HEK293T (cell line): ENCODE results near the gene PTGER4.
"Not testable (repeated sequence)": the region's sequence is repeated elsewhere in the genome, so short reads cannot be mapped to it uniquely, and the experiment has no call there.

Experiments
- CTCF ChIA-PET: fragments of 350-600 bp; formaldehyde crosslinking; extraction: SDS; loops from one replicate; lab custom pipeline; 2021; ENCODE audit warnings: antibody characterized with exemption, inconsistent platforms; lab: Yijun Ruan, JAX
- POLR2A ChIA-PET: fragments of 350-600 bp; formaldehyde crosslinking; extraction: SDS; loops from one replicate; lab custom pipeline; 2020; ENCODE audit warnings: antibody characterized with exemption, inconsistent platforms; lab: Yijun Ruan, JAX
- DNase-seq: peaks from one replicate; pipeline ENCODE4 v3.0.0; 2012; ENCODE audit warnings: mixed read lengths; ENCODE audit errors: extremely low spot score
- ARNT ChIP-seq: fragments of 450-650 bp; IDR thresholded peaks from 2 replicates; pipeline ENCODE4 v1.6.1; 2017; ENCODE audit warnings: mild to moderate bottlenecking
- BHLHE40 ChIP-seq: fragments of 450-650 bp; IDR thresholded peaks from 2 replicates; pipeline ENCODE4 v1.6.1; 2016; ENCODE audit warnings: mild to moderate bottlenecking, moderate library complexity, borderline replicate concordance
- CTBP1 ChIP-seq: fragments of 450-650 bp; IDR thresholded peaks from 2 replicates; pipeline ENCODE4 v1.6.1; 2016; ENCODE audit warnings: borderline replicate concordance
- ELF4 ChIP-seq: fragments of 450-650 bp; IDR thresholded peaks from 2 replicates; pipeline ENCODE4 v1.6.1; 2017; ENCODE audit warnings: antibody characterized with exemption
- FOXA1 ChIP-seq: fragments of 450-650 bp; IDR thresholded peaks from 2 replicates; pipeline ENCODE4 v1.6.1; 2016; ENCODE audit warnings: mild to moderate bottlenecking
- FOXK2 ChIP-seq: fragments of 450-650 bp; IDR thresholded peaks from 2 replicates; pipeline ENCODE4 v1.6.1; 2016; ENCODE audit warnings: mild to moderate bottlenecking
- FOXM1 ChIP-seq: fragments of 450-650 bp; IDR thresholded peaks from 2 replicates; pipeline ENCODE4 v1.6.1; 2017; ENCODE audit warnings: mild to moderate bottlenecking, borderline replicate concordance
- HDGF ChIP-seq: fragments of 450-650 bp; IDR thresholded peaks from 2 replicates; pipeline ENCODE4 v1.6.1; 2017; ENCODE audit warnings: antibody characterized with exemption, borderline replicate concordance
- L3MBTL2 ChIP-seq: fragments of 450-650 bp; conservative IDR thresholded peaks from 2 replicates; pipeline ENCODE4 v1.6.1; 2016; ENCODE audit warnings: mild to moderate bottlenecking
- LEF1 ChIP-seq: fragments of 450-650 bp; IDR thresholded peaks from 2 replicates; pipeline ENCODE4 v1.6.1; 2017; ENCODE audit warnings: mild to moderate bottlenecking, borderline replicate concordance
- NFRKB ChIP-seq: fragments of 450-650 bp; IDR thresholded peaks from 2 replicates; pipeline ENCODE4 v1.6.1; 2016; ENCODE audit warnings: mild to moderate bottlenecking, moderate library complexity
- SP1 ChIP-seq: fragments of 450-650 bp; IDR thresholded peaks from 2 replicates; pipeline ENCODE4 v1.6.1; 2017
- SUZ12 ChIP-seq: fragments of 450-650 bp; IDR thresholded peaks from 2 replicates; pipeline ENCODE4 v1.6.1; 2016; ENCODE audit warnings: mild to moderate bottlenecking
- TARDBP ChIP-seq: fragments of 450-650 bp; IDR thresholded peaks from 2 replicates; pipeline ENCODE4 v1.6.1; 2016
- ZNF384 ChIP-seq: fragments of 450-650 bp; IDR thresholded peaks from 2 replicates; pipeline ENCODE4 v1.6.1; 2016
- TF ChIP-seq, protein P1 (sequence below): fragments of 450-650 bp; IDR thresholded peaks from 2 replicates; pipeline ENCODE4 v1.6.1; 2016

Gene PTGER4

DNA sequence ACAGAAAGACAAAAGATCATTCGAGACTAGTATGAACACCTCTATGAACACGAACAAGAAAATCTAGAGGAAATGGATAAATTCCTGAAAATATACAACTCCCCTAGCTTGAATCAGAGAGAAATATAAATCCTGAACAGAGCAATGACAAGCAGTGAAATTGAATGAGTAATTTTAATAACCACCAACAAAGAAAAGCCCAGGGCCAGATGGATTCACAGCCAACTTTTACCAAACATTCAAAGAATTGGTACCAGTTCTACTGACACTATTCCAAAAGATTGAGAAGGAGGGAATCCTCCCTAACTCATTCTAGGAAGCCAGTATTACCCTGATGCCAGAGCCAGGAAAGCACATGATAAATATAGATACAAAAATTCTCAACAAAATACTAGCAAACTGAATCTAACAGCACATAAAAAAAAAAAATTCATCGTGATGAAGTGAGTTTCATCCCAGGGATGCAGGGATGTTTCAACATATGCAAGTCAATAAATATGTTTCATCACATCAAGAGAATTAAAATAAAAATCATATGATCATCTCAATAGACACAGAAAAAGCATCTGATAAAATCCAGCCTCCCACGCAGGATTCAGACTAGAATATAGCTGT lies 25.2 kb upstream of the PTGER4 start:
- no peak for TF ChIP-seq CTBP1
- TF ChIP-seq ELF4: no peak
- TF ChIP-seq ARNT: no peak
- no peak for TF ChIP-seq SUZ12
- no peak for TF ChIP-seq FOXK2
- TF ChIP-seq NFRKB: no peak
- TF ChIP-seq ZNF384: no peak
- TF ChIP-seq FOXA1: no peak
- TF ChIP-seq, protein P1, sequence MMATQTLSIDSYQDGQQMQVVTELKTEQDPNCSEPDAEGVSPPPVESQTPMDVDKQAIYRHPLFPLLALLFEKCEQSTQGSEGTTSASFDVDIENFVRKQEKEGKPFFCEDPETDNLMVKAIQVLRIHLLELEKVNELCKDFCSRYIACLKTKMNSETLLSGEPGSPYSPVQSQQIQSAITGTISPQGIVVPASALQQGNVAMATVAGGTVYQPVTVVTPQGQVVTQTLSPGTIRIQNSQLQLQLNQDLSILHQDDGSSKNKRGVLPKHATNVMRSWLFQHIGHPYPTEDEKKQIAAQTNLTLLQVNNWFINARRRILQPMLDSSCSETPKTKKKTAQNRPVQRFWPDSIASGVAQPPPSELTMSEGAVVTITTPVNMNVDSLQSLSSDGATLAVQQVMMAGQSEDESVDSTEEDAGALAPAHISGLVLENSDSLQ: no peak
- no peak for TF ChIP-seq SP1
- TF ChIP-seq BHLHE40: no peak
- no peak for TF ChIP-seq TARDBP
- TF ChIP-seq FOXM1: no peak
- no peak for TF ChIP-seq L3MBTL2
- no peak for TF ChIP-seq HDGF
- TF ChIP-seq LEF1: no peak
- ChIA-PET POLR2A (no interaction called here), CTCF (no interaction called here)
- no peak for DNase-seq

DNA sequence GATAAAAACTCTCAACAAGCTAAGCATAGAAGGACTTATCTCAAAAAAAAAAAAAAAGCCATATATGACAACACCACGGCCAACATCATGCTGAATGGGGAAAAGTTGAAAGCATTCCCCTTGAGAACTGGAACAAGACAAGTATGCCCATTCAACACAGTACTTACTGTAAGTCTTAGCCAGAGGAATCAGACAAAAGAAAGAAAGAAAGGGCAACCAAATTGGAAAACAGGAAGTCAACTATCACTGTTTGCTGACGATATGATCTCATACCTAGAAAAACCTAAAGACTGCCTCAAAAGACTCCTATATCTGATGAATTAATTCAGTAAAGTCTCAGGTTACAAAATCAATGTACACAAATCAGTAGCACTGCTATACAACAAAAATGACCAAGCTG lies 24.6 kb upstream of the PTGER4 start:
- POLR2A ChIA-PET: no interaction called here
- DNase-seq: no peak
- CTCF ChIA-PET: no interaction called here
- TF ChIP-seq ZNF384 (no peak), SP1 (no peak), FOXA1 (no peak), ELF4 (no peak), FOXM1 (no peak), TARDBP (no peak), SUZ12 (no peak)
- TF ChIP-seq, protein P1: no peak

DNA sequence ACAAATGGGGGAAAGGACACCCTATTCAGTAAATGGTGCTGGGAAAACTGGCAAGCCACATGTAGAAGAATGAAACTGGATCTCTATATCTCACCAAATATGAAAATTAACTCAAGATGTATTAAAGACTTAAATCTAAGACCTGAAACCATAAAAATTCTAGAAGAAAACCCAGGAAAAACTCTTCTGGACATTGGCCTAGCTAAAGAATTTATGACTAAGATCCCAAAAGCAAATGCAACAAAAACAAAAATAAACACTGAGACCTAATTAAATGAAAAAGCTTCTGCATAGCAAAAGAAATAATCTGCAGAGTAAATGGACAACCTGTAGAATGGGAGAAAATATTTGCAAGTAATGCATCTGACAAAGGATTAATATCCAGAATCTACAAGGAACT lies 23.6 kb upstream of the PTGER4 start:
- DNase-seq, CTCF ChIA-PET, POLR2A ChIA-PET: not testable (repeated sequence)

DNA sequence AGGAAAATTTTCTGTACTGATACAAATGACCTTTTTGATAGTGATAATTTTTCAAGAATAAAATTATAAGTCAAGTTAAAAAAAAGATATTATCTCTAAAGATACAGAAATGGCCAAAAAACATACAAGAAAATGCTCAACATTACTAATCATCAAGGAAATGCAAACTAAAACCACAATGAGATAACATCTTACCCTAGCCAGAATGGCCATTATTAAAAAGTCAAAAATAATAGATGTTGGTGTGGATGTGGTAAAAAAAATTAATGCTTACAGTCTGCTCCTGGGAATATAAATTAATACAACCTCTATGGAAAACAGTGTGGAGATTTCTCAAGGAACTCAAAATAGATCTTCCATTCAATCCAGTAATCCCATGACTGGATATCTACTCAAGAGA lies 22.9 kb upstream of the PTGER4 start:
- TF ChIP-seq SUZ12 (no peak), ARNT (no peak), ELF4 (no peak), BHLHE40 (no peak), FOXA1 (no peak), SP1 (no peak), LEF1 (no peak), TARDBP (no peak)
- ChIA-PET POLR2A (no interaction called here), CTCF (no interaction called here)
- DNase-seq: no peak

DNA sequence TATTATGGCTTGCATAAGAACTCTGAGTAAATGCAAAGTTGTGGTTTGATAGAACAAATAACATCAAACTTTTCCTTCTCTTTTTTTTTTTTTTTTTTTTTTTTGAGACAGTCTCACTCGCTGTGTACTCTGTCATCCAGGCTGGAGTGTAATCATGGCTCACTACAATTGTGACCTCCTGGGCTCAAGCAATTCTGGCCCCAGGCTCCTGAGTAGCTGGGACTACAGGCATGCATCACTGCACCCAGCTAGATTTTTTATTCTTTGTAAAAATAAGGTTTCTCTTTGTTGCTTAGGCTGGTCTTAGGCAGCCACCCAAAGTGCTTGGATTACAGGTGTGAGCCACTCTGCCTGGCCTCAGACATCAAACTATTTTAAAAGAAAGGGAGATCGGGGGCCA lies 19.0 kb upstream of the PTGER4 start:
- no peak for DNase-seq
- TF ChIP-seq, protein P1: no peak
- TF ChIP-seq L3MBTL2 (no peak), LEF1 (no peak), CTBP1 (no peak), FOXM1 (no peak), TARDBP (no peak), HDGF (no peak), ZNF384 (no peak), NFRKB (no peak), FOXK2 (no peak), ELF4 (no peak), FOXA1 (no peak), SP1 (no peak)
- ChIA-PET POLR2A (no interaction called here), CTCF (no interaction called here)

DNA sequence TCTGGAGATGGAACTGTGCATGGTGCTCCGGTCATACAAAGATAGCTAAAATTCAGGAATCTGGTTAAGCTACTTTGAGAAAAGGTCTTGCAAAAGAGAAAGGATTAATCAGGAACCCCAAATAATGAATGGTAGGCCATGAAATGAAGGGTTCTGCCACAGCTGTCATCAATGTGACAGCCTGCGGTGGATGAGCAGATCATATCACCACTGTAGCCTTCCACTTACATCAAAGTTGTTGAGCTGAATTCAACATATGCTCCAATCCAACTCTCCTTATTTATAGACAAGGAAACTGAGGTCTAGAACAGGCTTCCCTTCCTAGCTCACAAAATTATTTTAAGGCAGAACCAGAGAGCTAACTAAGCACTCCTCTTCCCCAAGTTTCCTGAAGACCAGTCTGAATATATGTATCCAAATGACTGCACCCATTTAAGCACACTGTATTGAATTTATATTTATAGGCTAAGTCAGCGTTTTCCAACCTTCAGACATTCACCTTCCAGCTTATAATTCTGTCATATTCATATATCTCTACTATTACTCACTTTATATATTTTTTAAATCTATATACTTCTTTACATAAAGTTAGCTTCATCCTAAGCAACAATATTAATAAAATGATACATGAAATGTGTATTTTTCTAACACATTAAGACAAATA lies 13.9 kb upstream of the PTGER4 start:
- CTCF ChIA-PET: no interaction called here
- POLR2A ChIA-PET: interaction anchor here (0.6 kb wide), 1 partner anchor 315 kb away, joined by 3 read pairs; no protein-coding TSS in a partner anchor
- no peak for TF ChIP-seq TARDBP
- no peak for TF ChIP-seq BHLHE40
- no peak for TF ChIP-seq FOXM1
- TF ChIP-seq SP1: no peak
- no peak for TF ChIP-seq FOXK2
- no peak for TF ChIP-seq NFRKB
- no peak for TF ChIP-seq SUZ12
- TF ChIP-seq, protein P1: no peak
- no peak for TF ChIP-seq LEF1
- TF ChIP-seq L3MBTL2: no peak
- TF ChIP-seq CTBP1: no peak
- TF ChIP-seq ARNT: no peak
- no peak for TF ChIP-seq HDGF
- no peak for TF ChIP-seq ZNF384
- TF ChIP-seq FOXA1: no peak
- TF ChIP-seq ELF4: no peak
- DNase-seq: no peak
